IPS-NIHi7 (cell line): ENCODE results near the gene MYH9.

Experiments used
- DNase-seq: peaks from one replicate; pipeline ENCODE4 v3.0.0; 2012; ENCODE audit warnings: mixed read lengths; ENCODE audit errors: extremely low spot score

MYH9 gene

DNA sequence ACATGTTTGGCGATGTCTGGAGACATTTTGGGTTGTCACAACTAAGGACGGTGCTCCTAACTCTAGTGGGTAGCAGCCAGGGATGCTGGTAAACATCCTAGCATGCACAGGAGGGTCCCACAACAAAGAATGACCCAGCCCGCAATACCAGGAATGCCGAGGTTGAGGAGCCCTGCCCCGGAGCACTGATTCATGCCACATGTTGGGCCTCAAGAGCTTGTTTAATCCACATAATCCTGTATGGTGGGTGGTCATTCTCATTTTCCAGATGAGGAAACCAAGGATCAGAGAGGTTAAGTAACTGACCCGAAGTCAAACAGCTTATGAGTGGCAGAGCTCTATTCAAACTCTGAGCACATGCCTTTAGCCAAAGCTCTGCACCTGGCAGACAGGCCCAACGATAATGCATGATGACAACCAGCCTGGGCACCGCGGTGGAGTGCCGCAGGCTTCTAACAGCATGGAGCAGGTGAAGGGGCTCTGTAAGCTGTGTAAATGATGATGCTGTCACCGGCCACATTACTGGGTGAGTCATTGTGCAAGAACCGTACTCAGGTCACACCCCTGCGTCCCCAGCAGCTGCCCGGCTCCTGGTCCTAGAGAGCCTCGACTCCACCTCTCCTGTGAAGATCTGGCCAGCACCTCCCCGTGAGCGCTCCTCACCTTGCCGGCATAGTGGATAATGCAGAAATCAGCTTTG is 76.2 kb downstream of the MYH9 start:
- no peak for DNase-seq

DNA sequence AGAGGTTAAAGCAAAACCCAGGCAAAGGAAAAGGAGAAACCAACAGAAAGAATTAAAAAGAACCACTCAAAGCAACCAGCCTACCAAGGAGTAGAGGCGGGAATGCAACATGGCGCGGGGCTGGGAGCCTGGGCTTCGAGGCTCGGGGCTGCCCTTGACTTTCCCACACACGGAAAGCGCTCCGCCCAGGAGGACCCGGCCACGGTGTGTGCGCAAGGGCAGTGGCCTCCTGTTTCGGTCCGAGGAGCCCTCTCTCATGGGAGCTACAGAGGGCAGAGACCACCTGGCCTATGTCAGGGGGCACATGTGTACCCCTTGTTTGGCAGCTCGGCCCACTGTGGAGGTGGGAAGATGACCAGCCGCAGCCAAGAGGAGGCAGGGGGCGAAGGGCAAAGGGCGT is 78.9 kb downstream of the MYH9 start:
- no peak for DNase-seq

DNA sequence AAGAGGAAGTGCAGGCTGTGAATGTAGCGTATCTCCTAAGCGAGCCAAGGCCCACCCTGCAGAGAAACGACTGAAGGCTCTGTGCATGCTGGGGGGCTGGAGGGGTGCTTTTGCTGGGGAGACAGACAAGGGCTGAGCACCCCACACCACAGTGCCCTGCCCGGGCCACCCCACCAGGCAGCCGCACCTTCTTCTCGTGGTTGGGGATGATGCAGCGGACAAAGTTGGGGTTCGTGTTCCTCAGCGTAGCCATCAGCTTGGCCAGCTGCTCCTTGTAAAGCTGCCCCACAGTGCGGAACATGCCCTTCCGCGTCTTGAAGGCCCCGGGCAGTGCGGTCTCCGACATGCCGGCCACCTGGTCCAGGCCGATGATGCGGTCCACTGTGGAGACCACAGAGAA is 81.5 kb downstream of the MYH9 start:
- DNase-seq = no peak

DNA sequence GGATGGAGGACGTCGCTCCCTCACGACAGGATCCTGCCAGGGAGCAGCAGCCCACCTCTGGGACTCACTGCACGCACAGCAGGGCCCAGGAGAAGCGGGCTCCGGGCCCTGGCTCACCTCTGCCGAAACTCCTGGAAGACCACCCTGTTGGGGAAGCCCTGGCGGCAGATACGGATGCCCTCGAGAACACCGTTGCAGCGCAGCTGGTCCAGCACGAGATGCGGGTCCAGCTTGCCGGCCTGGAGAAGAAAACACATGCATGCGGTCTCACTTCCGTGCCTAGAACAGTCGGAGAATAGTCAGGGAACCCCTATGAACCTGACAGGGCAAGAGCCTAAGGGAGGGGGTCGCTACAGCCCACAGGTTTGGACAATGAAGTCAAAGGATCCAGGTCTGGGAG is 82.0 kb downstream of the MYH9 start:
- DNase-seq = no peak

DNA sequence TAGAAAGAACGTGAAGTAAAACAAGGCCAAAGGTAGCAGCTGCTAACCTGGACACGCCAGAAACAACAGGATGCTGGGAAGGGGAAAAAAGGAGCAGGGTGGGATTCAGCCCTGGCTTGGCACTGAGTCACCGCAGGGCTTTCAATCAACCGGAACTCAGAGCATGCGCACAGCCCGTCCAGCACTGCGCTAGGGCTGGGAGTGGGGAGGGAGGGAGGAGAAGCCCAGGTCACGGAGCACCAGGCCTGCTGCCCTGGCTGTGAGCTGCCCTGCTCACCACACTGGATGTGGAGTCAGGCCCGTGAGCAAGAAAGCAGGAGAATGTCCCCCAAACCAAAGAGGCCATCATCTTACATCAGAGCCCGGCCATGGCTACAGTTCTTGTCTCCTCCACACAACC is 83.3 kb downstream of the MYH9 start:
- no peak for DNase-seq

DNA sequence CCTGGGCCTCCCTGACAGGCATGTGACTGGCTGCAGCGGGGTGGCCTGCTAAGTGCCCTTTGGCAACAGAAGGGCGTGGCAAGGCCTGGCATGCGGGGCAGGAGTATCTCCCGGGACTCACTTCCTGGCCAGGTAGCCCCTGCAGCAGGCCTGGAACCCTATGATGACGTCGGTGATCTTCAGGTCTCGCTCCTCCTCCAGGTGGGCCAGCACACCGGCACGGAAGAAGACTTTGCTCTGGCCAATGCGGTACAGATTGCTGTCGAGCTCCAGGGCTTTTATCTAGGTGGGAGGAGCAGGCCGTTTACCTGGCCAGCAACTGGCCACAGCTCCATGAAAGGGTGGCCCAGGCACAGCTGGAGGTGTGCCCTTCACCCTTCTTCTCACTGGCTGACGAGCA is 83.9 kb downstream of the MYH9 start:
- no peak for DNase-seq

DNA sequence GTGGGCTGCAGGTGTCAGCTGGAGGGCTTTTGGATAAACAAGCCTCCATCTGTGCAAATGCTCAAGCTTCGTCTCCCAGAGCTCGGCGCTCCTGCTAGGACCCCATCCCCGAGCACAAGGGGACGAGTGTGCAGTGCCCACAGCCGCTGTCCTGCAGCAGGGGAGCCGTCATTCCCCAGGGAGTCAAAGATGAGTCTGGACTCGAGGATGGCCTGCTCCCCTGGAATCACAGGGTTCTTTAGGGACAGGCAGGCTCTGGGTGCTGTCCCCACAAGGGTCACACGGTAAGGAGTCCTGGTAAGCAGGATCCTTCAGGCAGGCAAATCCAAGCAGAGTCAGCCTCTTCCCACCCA is 84.7 kb downstream of the MYH9 start:
- no peak for DNase-seq

DNA sequence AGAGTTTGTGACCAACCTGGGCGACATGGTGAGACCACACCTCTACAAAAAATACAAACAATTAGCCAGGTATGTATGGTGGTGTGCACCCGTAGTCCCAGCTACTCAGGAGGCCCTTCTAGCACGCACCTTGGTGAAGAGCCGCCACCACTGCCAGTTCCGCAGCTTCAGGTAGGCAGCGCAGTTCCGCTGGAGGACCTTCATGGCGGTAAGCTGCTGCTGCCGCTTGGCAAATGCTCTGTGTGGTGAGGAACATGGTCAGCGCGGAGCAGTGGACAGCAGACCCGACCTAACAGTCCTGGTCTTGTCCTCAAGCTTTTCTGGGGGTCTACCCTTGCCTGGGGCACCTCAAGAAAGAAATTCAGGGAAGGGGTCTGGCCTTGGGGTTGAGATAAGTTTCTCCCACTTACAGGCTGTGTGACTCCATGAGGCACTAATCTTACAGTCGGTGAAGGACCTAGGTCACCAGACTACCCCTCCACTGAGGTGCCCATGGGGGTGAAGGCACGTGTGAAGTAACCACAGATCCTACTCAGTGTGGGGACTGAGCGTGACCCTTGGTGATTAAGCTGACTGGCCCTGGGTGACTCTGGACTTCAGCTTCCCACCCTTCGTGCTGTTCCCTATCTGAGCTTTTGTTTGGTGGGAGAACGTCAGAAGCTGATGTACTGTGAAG is 85.2 kb downstream of the MYH9 start:
- no peak for DNase-seq

DNA sequence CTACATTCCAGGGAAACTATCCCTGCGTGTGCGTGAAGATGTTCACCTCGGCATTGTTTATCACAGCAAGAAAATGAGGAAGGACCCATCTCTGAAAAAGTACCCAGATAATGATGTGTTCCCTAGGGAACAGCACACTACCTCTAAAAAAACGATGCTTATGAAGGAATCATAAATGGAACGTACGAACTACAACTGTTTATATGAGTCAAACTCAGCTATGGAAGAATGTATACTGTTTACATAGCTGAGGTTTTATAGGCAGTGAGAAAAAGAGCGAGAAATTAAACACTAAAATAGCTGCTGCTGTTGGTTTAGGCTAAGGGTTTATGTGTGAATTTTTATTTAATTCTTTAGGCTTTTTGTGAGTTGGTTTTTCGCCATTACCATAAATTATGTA is 85.9 kb downstream of the MYH9 start:
- no peak for DNase-seq

DNA sequence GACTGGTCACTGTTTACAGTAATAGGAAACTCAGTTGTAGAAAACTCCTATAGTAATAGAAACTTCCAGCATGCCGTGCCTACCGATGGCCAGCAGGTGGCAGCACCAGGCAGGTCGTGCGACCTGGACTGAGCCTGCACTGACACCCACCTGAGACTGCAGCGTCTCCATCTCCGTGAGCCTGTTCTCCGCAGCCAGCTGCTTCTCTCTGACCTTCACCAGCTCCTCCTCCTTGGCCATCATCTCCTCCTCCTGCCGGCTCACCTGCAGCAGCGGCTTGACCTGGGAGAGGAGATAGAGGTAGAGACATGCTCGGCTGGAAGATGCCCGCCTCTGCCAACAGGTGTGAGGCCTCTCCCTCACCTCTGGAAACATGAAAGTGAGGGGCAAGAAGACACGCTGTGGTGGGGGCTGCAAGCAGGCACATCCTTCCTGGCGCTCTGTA is 86.4 kb downstream of the MYH9 start:
- peak; percentile 92 for DNase-seq

DNA sequence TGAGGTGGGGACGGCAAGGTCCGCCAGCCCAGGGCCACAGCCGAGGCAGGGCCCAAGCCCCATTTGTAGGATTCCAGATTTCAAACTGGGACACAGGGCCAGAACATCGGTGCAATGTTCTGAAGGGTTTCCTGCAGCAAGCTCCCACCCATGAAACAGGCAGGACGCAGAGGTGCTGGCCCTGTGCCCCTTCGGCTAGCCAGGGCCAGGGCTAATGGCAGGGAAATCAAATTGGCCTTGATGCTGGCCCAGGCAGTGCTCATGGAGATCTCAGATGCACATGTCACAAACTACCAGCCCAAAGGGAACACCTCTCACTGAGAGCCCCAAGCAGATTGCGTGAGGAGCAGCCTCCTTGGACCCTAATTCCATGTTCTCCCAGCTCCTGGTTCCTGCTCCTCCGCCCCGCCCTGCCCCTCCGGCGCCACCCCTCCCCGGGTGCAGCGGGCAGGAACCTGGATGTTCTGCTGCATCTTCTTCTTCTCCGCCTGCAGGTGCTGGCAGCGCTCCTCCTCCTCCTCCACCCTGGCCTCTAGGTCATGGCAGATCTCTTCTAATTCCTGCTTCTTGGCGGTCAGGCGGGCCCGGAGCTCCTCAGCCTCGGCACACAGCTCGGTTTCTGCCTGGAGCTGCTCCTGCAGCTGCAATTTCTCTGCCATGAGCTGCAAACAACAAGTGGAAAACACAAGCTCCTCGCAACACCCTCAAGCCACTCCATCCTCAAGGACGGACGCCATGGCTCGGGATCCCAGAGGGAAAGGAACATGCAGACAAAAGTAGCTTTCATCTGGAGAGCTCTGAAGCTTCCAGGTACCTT is 87.2 kb downstream of the MYH9 start:
- DNase-seq = no peak

DNA sequence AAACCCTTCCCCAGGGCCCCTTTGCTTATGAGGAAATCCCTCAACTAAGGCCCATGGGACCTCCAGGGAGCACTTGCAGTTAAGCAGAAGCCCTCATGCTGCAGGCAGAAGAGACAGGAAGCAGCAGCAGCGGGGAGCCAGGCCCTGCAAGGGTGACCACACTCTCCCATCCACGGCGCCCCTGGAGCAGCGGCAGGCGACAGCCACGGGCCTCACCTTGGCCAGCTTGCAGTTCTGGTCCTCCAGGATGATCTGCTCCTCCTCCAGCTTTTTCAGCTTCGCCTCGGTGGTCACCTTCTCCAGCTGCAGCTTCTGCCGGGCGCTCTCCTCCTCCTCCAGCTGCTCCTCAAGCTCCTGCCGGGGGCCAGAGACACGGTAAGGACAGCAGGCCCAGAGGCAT is 87.9 kb downstream of the MYH9 start:
- DNase-seq = no peak

DNA sequence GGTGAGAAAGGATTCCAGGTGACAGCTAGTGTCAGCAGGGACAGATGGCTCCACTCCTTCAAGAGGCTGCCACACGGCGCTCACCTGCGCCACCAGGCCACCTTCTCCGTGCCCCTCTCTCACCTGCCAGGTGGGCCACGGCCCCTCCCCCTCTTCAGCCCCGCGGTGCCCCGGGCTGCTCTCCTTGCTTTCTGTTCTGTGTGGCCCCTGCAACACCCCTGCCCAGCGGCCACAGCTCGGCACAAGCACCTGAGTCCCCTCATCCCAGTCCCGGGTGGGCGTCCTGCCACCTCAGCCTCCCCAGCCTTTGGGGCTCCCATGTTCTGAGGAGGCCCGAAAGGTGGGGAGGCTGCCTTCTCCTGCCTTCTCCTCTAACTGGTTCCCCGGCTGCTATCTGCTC is 88.5 kb downstream of the MYH9 start:
- no peak for DNase-seq

DNA sequence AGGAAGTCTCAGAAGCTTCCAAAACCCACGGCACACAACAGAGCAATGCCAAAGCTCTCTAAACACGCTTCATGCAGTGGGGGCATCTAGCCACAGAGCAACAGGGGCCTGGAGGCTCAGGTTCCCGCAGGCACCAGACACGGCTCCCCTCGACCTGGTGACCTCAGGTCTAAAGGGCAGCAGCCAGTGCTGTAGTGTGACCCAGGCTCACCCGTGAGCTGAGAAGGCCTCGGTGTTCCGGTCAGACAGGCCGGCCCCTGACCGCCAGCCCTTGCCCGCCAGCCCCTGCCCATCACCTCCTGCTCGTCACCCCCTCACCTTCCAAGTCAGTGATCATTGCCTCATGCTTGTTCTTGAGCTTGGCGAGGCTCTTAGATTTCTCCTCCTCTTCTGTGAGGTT is 89.2 kb downstream of the MYH9 start:
- DNase-seq = no peak

DNA sequence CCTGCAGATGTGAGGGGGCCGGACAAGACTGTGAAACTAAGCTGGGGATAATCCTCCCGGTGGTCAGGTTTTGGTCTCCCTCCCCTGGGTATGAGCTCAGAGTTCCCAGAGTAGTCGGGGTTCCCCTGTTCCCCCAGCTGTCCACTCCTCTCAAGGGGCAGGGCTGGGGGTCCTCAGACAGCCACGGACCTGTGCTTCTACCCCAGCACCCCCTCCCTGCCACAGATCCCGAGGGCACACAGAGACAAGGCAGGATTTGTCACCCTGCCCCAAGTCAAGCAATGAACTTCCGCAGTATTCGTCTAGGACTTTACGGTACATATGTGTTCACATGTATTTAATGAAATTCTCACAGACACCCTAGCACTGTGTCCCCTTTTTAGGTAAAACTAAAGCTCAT is 89.6 kb downstream of the MYH9 start:
- DNase-seq = no peak

DNA sequence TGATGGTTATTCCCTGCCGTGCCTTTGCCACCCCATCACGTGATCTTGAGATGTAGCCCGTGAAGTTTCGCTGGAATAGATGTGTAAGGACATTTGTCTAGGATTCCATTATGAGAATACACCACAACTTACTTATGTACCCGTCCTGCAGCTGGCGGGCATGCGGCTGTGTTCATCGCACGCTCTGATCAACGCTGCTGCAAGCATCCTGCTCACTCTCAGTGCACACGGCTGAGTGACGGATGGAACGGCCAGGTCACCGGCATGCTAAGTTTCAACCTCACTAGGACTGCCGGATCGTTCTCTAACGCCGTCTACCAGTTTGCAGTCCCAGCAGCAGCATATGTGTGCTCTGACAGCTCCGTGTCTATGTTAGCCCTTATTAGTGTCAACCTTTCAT is 90.2 kb downstream of the MYH9 start:
- DNase-seq = no peak

DNA sequence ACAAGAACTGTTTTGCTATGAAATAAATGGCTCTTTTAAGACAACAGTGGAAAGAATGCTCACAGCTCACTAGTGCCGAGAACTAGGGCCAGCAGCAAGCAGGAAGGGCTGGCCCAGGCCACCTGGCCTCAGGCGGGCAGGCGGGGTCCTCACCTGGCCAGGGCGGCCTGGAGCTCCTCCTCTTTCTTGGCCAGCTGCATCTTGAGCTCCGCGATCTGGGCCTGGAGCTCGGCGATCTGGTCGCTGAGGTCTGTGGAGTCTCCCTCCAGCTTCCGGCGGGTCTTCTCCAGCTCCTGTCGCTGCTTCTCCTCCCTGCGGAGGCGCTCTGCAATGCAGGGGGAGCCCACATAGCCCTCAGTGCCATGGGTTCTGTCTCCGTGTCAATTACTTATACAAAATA is 91.1 kb downstream of the MYH9 start:
- DNase-seq = no peak

DNA sequence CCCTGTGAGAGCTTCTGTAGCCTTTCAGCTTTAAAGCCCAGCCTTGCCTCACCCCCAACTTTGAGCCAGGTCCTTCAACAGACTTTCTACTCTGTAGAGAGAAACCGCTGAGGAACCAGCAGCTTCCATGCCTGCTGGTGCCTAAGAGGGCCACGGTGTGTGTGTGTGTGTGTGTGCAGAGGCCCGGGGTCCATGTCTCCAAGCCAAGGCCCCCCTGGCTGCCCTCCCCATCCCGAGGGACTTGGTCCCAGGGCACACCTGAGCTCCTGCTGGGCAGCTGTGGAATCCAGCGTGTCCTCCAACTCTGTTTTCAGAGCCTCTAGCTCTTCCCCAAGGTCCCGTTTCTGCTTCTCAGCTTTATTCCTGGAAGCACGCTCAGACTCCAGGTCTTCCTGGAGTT is 92.5 kb downstream of the MYH9 start:
- DNase-seq = no peak

DNA sequence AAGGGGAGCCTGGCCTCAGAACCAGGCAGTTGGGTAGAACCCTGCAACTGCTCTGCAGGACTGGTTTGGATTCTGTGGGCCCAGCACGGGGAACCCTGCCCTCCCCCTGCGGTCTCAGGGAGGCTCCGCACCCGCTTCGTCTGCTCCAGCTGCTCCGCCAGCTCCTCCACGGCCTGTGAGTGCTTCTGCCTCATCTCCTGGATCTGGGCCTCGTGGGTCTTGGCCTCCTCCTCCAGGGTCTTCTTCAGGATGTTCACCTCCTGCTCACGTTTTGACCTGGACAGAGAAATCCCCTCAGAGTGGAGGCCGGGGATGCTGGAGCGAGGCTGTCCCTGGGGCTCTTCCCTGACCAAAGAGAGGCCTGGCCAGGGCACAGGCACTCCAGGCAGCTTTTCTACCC is 93.0 kb downstream of the MYH9 start:
- DNase-seq = no peak

DNA sequence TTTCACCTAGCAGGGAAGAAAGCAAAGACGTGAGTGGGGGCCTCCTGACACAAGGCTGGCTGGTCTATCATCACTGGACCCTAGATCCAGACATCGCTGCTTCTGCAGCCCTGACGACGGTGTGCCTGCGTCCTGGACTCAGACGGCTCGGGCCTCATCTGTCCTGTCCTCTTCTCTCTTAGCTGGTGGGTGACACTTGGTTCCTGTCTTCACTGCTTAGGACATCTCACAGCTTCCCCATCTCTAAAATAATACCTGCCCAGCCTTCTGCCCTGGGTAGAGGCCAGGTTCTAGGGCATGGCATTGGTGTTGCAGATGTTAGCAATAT is 93.5 kb downstream of the MYH9 start:
- DNase-seq = no peak

DNA sequence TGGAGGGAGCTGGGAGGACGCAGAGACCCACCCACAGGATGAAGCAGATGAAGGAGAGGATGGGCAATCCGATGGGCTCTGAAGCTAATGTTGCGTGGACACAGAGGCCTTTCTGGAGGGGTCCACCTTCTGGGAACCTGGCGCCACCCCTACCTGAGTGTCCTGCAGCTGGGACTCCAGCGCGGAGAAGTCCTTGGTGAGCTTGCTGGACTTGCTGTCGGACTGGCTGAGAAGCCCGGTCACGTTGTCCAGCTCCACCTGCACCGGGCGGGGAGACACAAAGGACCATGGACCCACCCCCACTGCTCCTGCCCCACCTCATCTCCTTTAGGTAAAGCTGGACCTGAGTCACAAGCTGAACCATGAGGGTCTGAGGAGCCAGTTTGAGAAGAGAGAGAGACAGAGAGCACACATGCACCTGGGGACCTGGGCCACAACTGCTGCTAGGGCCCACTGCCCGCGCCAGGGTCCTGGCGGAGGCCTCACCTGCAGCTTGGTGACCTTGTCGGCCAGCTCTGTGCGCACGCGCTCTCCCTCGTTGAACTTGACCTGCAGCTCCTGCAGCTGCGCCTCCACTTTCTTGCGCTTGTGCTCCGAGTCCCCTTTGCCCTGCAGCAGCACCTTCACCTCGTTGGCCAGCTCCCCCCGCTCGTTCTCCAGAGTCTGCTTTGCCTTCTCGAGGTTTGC is 94.0 kb downstream of the MYH9 start:
- no peak for DNase-seq

DNA sequence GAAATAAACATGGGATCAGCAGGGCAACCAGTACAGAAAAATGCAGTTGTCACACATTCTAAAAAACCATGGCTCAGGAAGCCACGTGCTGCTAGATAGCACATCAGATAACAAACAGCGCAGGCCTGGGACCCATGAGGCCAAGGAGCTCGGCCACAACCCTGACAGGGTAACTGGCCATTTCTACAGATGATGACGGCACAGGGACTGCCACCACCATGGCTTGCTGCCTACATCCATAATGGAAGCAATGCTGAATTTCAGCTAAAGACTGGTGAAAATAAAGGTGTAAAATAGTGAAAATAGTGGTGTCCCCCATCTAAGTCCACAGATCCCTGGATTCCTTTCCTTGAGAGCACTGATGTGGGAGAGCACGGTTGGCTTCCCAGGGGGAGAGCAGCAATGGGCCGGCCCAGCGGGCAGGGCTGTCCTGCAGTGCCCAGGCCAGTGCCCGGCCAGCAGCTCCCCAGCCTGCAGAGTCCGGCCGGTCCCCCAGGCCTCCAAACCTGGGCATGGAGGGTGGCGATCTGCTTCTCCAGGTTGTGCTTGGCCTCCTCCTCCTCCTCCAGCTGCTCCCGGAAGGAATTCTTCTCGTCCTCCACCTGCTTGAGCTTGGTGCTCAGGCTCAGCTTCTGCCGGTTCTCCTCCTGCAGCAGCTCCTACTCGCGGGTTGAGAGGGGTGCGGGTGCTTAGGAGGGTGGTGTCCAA is 94.8 kb downstream of the MYH9 start:
- DNase-seq = no peak
